Loucy (cell line): ENCODE results near the gene PHF12.

ENCODE experiments used
- H2AFZ ChIP-seq: fragments of 200-600 bp; sonication (generic); 2 replicates; pipeline ENCODE4 v1.6.0; 2016; ENCODE audit warnings: antibody characterized with exemption, mild to moderate bottlenecking, low read length, moderate library complexity
- H3F3A ChIP-seq: fragments of 200-600 bp; 2 replicates; pipeline ENCODE4 v1.6.0; 2016; ENCODE audit warnings: antibody characterized with exemption, low read depth, mild to moderate bottlenecking
- H3K27me3 ChIP-seq: fragments of 200-600 bp; sonication (generic); 2 replicates; pipeline ENCODE4 v1.6.1; 2014; ENCODE audit warnings: low read length, mild to moderate bottlenecking; ENCODE audit not compliant: insufficient read depth, poor library complexity, severe bottlenecking
- H3K36me3 ChIP-seq: fragments of 200-600 bp; sonication (generic); 2 replicates; pipeline ENCODE4 v1.6.1; 2016; ENCODE audit warnings: low read length; ENCODE audit not compliant: insufficient read depth
- H3K4me1 ChIP-seq: fragments of 200-600 bp; sonication (generic); 2 replicates; pipeline ENCODE4 v1.5.1; 2014; ENCODE audit warnings: low read length, mild to moderate bottlenecking; ENCODE audit not compliant: insufficient read depth, poor library complexity, severe bottlenecking
- H3K4me2 ChIP-seq: fragments of 200-600 bp; sonication (generic); 2 replicates; pipeline ENCODE4 v1.6.0; 2014; ENCODE audit warnings: antibody characterized with exemption, low read length, low read depth, mild to moderate bottlenecking; ENCODE audit not compliant: poor library complexity, severe bottlenecking
- H3K4me3 ChIP-seq: fragments of 200-600 bp; sonication (generic); 2 replicates; pipeline ENCODE4 v1.5.1; 2014; ENCODE audit warnings: low read length, mild to moderate bottlenecking, mixed read lengths; ENCODE audit not compliant: poor library complexity, severe bottlenecking
- H3K79me2 ChIP-seq: fragments of 200-600 bp; sonication (generic); 2 replicates; pipeline ENCODE4 v1.6.1; 2014; ENCODE audit warnings: low read length; ENCODE audit not compliant: insufficient read depth
- H3K9ac ChIP-seq: fragments of 200-600 bp; sonication (generic); 2 replicates; pipeline ENCODE4 v1.6.0; 2014; ENCODE audit warnings: mild to moderate bottlenecking, low read depth, low read length, moderate library complexity; ENCODE audit not compliant: poor library complexity, severe bottlenecking
- H3K9me2 ChIP-seq: fragments of 200-600 bp; sonication (generic); replicated peaks from 2 replicates; pipeline ENCODE4 v1.6.1; 2016; ENCODE audit warnings: low read depth, low read length, mixed read lengths
- H3K9me3 ChIP-seq: fragments of 200-600 bp; sonication (generic); 2 replicates; pipeline ENCODE4 v1.6.1; 2014; ENCODE audit warnings: mild to moderate bottlenecking, antibody characterized with exemption, low read length, low read depth; ENCODE audit not compliant: insufficient read depth
- H4K20me1 ChIP-seq: fragments of 200-600 bp; sonication (generic); 2 replicates; pipeline ENCODE4 v1.6.0; 2014; ENCODE audit warnings: antibody characterized with exemption, low read length, mild to moderate bottlenecking; ENCODE audit not compliant: insufficient read depth, poor library complexity, severe bottlenecking
- CTCF ChIP-seq: fragments of 200-600 bp; sonication (generic); conservative IDR thresholded peaks from 2 replicates; pipeline ENCODE4 v1.5.1; 2014; ENCODE audit warnings: mild to moderate bottlenecking, antibody characterized with exemption, low read length
- EZH2phosphoT487 ChIP-seq: fragments of 200-600 bp; IDR thresholded peaks from 2 replicates; pipeline ENCODE4 v1.6.1; 2018; ENCODE audit warnings: antibody characterized with exemption, mild to moderate bottlenecking, moderate library complexity, borderline replicate concordance

Gene PHF12

DNA sequence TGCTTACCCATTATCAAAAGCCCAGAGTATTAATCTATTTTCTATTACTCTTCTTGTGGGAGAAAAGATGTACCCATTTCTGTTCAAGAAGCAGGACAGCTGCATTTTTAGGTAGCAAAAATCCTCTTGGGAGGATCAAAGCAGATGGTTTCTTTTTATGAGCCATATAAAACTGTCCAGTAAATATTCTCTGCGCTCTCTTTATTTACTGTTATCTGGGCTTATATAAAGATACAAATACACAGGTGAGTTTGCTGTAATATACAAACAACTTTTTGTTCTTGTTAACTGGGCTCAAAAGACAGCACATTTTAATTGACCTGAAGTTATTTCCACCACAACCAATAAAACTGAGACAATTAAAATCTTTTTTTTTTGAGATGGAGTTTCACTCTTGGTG, 10.1 kb downstream of the PHF12 start:
- Histone ChIP-seq H2AFZ (no peak overlapping the region), H3K27me3 (no peaks in the 10 kb centered on the region), H3K4me1 (peaks cover 29% of the 10 kb centered on the region), H3K9me2 (no peaks in the 10 kb centered on the region), H3F3A (no peaks in the 10 kb centered on the region), H3K9me3 (no peaks in the 10 kb centered on the region), H3K36me3 (peaks cover 53% of the 10 kb centered on the region; the same call in 1 of the 2 replicates), H3K4me2 (peak overlapping the region; percentile 12), H3K4me3 (no peak overlapping the region), H4K20me1 (peaks cover 93% of the 10 kb centered on the region), H3K79me2 (peaks cover 99% of the 10 kb centered on the region), H3K9ac (no peak overlapping the region)
- TF ChIP-seq CTCF = no peak
- no peak for TF ChIP-seq EZH2phosphoT487

DNA sequence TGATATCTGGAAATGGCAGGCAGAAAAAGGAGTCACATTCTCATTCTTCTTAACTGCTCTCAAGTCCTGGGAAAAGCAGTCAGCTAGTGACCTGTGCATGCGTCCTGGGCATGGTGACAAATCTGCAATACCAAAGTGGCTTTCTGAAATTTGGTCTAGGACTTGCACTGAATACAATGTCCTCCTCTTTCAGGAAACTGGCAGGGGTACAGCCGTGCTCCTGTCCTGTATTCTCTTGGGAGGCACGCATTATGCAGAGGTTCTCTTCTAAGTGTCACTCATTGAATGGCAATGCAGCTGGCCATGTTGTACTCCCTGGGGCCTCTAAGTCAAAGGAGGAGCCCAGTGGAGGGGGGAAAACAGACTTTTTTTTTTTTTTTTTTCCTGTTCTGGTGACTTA, 10.6 kb downstream of the PHF12 start:
- Histone ChIP-seq H3K9me2 (no peaks in the 10 kb centered on the region), H2AFZ (no peak overlapping the region), H3K79me2 (peaks cover 99% of the 10 kb centered on the region), H3K4me1 (peaks cover 26% of the 10 kb centered on the region), H3K4me2 (no peak overlapping the region), H3K9me3 (no peaks in the 10 kb centered on the region), H3F3A (no peaks in the 10 kb centered on the region), H3K36me3 (peaks cover 58% of the 10 kb centered on the region; the same call in 1 of the 2 replicates), H4K20me1 (peaks cover 92% of the 10 kb centered on the region), H3K9ac (no peak overlapping the region), H3K27me3 (no peaks in the 10 kb centered on the region), H3K4me3 (no peak overlapping the region)
- no peak for TF ChIP-seq EZH2phosphoT487
- TF ChIP-seq CTCF = no peak

DNA sequence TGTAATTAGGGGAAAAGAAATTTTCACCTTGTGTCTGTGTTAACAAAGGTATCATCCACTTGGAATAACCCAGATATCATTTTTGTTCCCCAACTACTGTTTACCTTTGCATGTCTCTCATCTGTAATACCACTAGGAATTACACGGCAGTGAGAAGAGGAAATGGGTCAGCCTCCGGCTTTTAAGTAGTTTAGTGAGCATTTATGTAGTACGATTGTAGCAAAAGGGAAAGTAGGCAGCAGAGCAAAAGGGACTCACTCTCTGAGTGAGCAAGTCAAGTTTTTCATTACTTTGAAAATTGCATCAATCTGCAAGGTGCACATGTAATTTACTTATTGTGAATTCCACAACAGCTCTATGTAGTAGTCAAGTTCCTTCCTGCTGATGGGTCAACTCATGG, 11.2 kb downstream of the PHF12 start:
- TF ChIP-seq EZH2phosphoT487 = no peak
- TF ChIP-seq CTCF = no peak
- peaks cover 88% of the 10 kb centered on the region for H4K20me1 ChIP-seq
- peaks cover 21% of the 10 kb centered on the region for H3K4me1 ChIP-seq
- H3K9me2 ChIP-seq = no peaks in the 10 kb centered on the region
- peaks cover 58% of the 10 kb centered on the region; the same call in 1 of the 2 replicates for H3K36me3 ChIP-seq
- no peak overlapping the region for H3K9ac ChIP-seq
- no peaks in the 10 kb centered on the region for H3K9me3 ChIP-seq
- H3K79me2 ChIP-seq = peaks cover 99% of the 10 kb centered on the region
- H3K4me3 ChIP-seq = no peak overlapping the region
- H3K4me2 ChIP-seq = no peak overlapping the region
- no peak overlapping the region for H2AFZ ChIP-seq
- H3F3A ChIP-seq = no peaks in the 10 kb centered on the region
- H3K27me3 ChIP-seq = no peaks in the 10 kb centered on the region
